ENCODE data around the gene CCR7.

DNA sequence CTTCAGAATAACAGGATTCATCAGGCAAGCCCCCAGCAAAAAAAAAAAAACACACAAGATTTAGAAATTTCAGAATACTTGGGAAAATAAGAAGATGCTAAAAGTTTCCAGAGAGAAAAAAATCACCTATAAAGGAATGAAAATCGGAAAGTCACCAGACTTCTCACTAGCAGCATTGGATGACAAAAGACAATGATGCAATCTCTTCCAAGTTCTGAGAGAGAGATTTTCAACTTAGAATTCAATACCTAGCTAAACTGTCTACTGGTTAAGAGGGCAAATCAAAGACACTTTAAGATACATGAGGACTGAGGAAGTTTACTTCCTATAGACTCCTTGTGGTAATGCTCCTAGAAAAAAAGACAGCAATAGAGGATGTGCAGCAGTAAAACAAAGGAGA, 40.0 kb downstream of the CCR7 start:
- TF ChIP-seq MAX (IDR thresholded peaks at IDR 0.05) (no peak), EP300 (IDR thresholded peaks at IDR 0.05; ENCODE audit: borderline replicate concordance) (no peak), TAF1 (IDR thresholded peaks at IDR 0.05; ENCODE audit: low read depth) (no peak)

Measured in Ishikawa (cell line).